H1 (cell line): Measurements from ENCODE around the gene SYTL5.

Experiments used
- CHD2 ChIP-seq: IDR thresholded peaks from 2 replicates; pipeline ENCODE4 v1.6.1; 2012; ENCODE audit warnings: low read length, improper control_type of control experiment
- EZH2 ChIP-seq: fragments of 200-600 bp; sonication (generic); IDR thresholded peaks from 2 replicates; pipeline ENCODE4 v1.7.1; 2012; ENCODE audit warnings: low read depth, mild to moderate bottlenecking, moderate library complexity, low read length, inconsistent platforms; ENCODE audit not compliant: severe bottlenecking
- GABPA ChIP-seq: IDR thresholded peaks from 2 replicates; pipeline ENCODE4 v1.6.1; 2011; ENCODE audit warnings: mild to moderate bottlenecking, low read length, moderate library complexity, borderline replicate concordance; ENCODE audit not compliant: insufficient read depth
- POLR2A ChIP-seq, 2 experiments: IDR thresholded peaks; 1 replicate in 1 of 2; 2 replicates in 1 of 2; pipeline ENCODE4 v1.6.1; 2011; ENCODE audit warnings: low read depth in 2 of 2, low read length in 2 of 2, mild to moderate bottlenecking in 2 of 2; ENCODE audit errors: control extremely low read depth in 1 of 2
- RAD21 ChIP-seq, 2 experiments: IDR thresholded peaks in 1 of 2; conservative IDR thresholded peaks in 1 of 2; 2 replicates each; pipeline ENCODE4 v1.6.1; 2011; ENCODE audit warnings: low read depth in 2 of 2, low read length in 2 of 2, improper control_type of control experiment in 1 of 2, inconsistent platforms in 1 of 2, mild to moderate bottlenecking in 1 of 2, moderate library complexity in 1 of 2
- RFX5 ChIP-seq: IDR thresholded peaks from 2 replicates; pipeline ENCODE4 v1.6.1; 2011; ENCODE audit warnings: low read depth, low read length, improper control_type of control experiment, borderline replicate concordance
- SIX5 ChIP-seq: IDR thresholded peaks from 2 replicates; pipeline ENCODE4 v1.6.1; 2011; ENCODE audit warnings: mild to moderate bottlenecking, low read depth, low read length
- SRF ChIP-seq: IDR thresholded peaks from 2 replicates; pipeline ENCODE4 v1.6.1; 2011; ENCODE audit warnings: mild to moderate bottlenecking, low read depth, low read length, moderate library complexity
- TF ChIP-seq, protein P1 (sequence below), 3 experiments: IDR thresholded peaks; 1 replicate in 2 of 3; 2 replicates in 1 of 3; pipeline versions ENCODE4 v1.5.1 to v1.6.1; 2011; ENCODE audit warnings: low read length in 3 of 3, mild to moderate bottlenecking in 3 of 3, inconsistent platforms in 2 of 3, low read depth in 1 of 3, moderate library complexity in 1 of 3; ENCODE audit not compliant: insufficient read depth in 1 of 3; ENCODE audit errors: control extremely low read depth in 1 of 3

DNA sequence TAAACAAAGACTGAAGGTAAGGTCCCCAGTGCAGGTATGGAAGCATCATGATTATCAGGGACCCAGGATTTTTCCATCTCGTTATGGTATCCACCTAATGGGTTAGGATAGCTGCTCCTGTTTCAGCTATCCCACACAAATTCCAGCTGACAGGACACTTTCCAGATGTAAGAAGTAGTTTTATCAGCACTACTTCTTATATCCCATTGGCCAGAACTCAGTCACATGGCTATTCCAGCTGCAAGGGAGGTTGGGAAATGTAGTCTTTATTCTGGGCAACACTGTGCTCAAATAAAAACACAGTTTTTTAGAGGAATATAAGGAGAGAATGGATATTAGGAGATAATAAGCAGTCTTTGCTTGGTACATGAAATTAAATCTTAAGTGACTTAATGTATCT lies 117.6 kb downstream of the SYTL5 start:
- TF ChIP-seq GABPA: no peak
- no peak for TF ChIP-seq SRF
- no peak for TF ChIP-seq RAD21 (IDR thresholded peaks at IDR 0.05 in 1 of 2, conservative IDR thresholded peaks at IDR 0.05 in 1 of 2; ENCODE audit: low read depth in 2 of 2, low read length in 2 of 2)
- no peak for TF ChIP-seq POLR2A (IDR thresholded peaks at IDR 0.05; ENCODE audit: control extremely low read depth in 1 of 2, low read depth in 2 of 2, low read length in 2 of 2)
- no peak for TF ChIP-seq EZH2
- TF ChIP-seq SIX5: peak; percentile 43; the same call in 1 of the 2 replicates
- TF ChIP-seq, protein P1, sequence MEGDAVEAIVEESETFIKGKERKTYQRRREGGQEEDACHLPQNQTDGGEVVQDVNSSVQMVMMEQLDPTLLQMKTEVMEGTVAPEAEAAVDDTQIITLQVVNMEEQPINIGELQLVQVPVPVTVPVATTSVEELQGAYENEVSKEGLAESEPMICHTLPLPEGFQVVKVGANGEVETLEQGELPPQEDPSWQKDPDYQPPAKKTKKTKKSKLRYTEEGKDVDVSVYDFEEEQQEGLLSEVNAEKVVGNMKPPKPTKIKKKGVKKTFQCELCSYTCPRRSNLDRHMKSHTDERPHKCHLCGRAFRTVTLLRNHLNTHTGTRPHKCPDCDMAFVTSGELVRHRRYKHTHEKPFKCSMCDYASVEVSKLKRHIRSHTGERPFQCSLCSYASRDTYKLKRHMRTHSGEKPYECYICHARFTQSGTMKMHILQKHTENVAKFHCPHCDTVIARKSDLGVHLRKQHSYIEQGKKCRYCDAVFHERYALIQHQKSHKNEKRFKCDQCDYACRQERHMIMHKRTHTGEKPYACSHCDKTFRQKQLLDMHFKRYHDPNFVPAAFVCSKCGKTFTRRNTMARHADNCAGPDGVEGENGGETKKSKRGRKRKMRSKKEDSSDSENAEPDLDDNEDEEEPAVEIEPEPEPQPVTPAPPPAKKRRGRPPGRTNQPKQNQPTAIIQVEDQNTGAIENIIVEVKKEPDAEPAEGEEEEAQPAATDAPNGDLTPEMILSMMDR (IDR thresholded peaks at IDR 0.05; ENCODE audit: control extremely low read depth in 1 of 3, insufficient read depth in 1 of 3, low read depth in 1 of 3, low read length in 3 of 3): no peak
- no peak for TF ChIP-seq CHD2
- TF ChIP-seq RFX5: no peak
